PFSK-1 (cell line): ENCODE results near the gene SYT8. TPM values are rescaled to one million over a fixed set of nuclear protein-coding genes. Genes with fewer than 3 reads are reported as not detected.

Experiments
- FOXP2 ChIP-seq: optimal IDR thresholded peaks from 2 replicates; pipeline ENCODE3; 2011; ENCODE audit warnings: borderline replicate concordance, control low read depth, inconsistent platforms; ENCODE audit not compliant: insufficient read depth; ENCODE audit errors: extremely low read length, extremely low read depth
- POLR2AphosphoS5 ChIP-seq: IDR thresholded peaks from 2 replicates; pipeline ENCODE4 v1.6.1; 2012; ENCODE audit warnings: low read depth, mild to moderate bottlenecking, control low read depth, low read length, moderate library complexity
- REST ChIP-seq, 2 experiments: IDR thresholded peaks; 2 replicates each; pipeline versions ENCODE4 v1.6.1 to v1.8.0; 2011 to 2012; ENCODE audit warnings: low read depth in 2 of 2, low read length in 2 of 2, control low read depth in 1 of 2, inconsistent platforms in 1 of 2, mild to moderate bottlenecking in 1 of 2, moderate library complexity in 1 of 2; ENCODE audit not compliant: insufficient read depth in 1 of 2
- SIN3A ChIP-seq: IDR thresholded peaks from 2 replicates; pipeline ENCODE4 v1.6.1; 2012; ENCODE audit warnings: mild to moderate bottlenecking, low read length, moderate library complexity, borderline replicate concordance; ENCODE audit not compliant: insufficient read depth
- TAF1 ChIP-seq: IDR thresholded peaks from 2 replicates; pipeline ENCODE4 v1.6.1; 2012; ENCODE audit warnings: low read length, control low read depth, borderline replicate concordance; ENCODE audit not compliant: insufficient read depth
- polyA plus RNA-seq: library from polyadenylated mRNA; unstranded; fragments of >200 nt; gene quantifications from one replicate; pipeline ENCODE4 v1.2.1, GENCODE V29; 2012; ENCODE audit warnings: low read depth, missing spikeins; ENCODE audit not compliant: insufficient read length

SYT8 gene
- not detected for polyA plus RNA-seq

GRCh38 chr11:1834779-1835670, at the start of gene SYT8:
Gene SYT8, plus strand, starts transcription at chr11:1834990. Its CDS starts 116 bp downstream, at chr11:1835106.
- no peak for TF ChIP-seq FOXP2
- no peak for TF ChIP-seq REST (IDR thresholded peaks at IDR 0.05; ENCODE audit: insufficient read depth in 1 of 2, low read depth in 2 of 2, low read length in 2 of 2)
- no peak for TF ChIP-seq SIN3A
- TF ChIP-seq POLR2AphosphoS5: no peak
- no peak for TF ChIP-seq TAF1

GRCh38 chr11:1785749-1786413, 48.9 kb upstream of the SYT8 start:
- TF ChIP-seq FOXP2 (no peak), POLR2AphosphoS5 (no peak), SIN3A (no peak), TAF1 (no peak), REST (IDR thresholded peaks at IDR 0.05; ENCODE audit: insufficient read depth in 1 of 2, low read depth in 2 of 2, low read length in 2 of 2) (no peak)

- TF ChIP-seq FOXP2: no peak
- TF ChIP-seq TAF1: no peak
- TF ChIP-seq POLR2AphosphoS5: no peak
- no peak for TF ChIP-seq SIN3A
- no peak for TF ChIP-seq REST (IDR thresholded peaks at IDR 0.05; ENCODE audit: insufficient read depth in 1 of 2, low read depth in 2 of 2, low read length in 2 of 2)
Measured at GRCh38 chr11:1786466-1786865, 48.3 kb upstream of the SYT8 start.

GRCh38 chr11:1791912-1792311, 42.9 kb upstream of the SYT8 start:
- TF ChIP-seq POLR2AphosphoS5 (no peak), REST (IDR thresholded peaks at IDR 0.05; ENCODE audit: insufficient read depth in 1 of 2, low read depth in 2 of 2, low read length in 2 of 2) (no peak), FOXP2 (no peak), SIN3A (no peak), TAF1 (no peak)
